K562 (cell line): ENCODE results near the gene ANKRD13B. TPM values are rescaled to one million over a fixed set of nuclear protein-coding genes. Genes with fewer than 3 reads are reported as not detected.

Source experiments
- CREB3L1 ChIP-seq: fragments of 450-650 bp; IDR thresholded peaks from 2 replicates; pipeline ENCODE4 v1.6.1; 2014; ENCODE audit warnings: low read depth, mild to moderate bottlenecking, moderate library complexity, borderline replicate concordance
- E2F8 ChIP-seq: fragments of 450-650 bp; IDR thresholded peaks from 2 replicates; pipeline ENCODE4 v1.7.1; 2018; ENCODE audit warnings: mild to moderate bottlenecking, low read depth; ENCODE audit not compliant: partially characterized antibody
- ETS1 ChIP-seq: conservative IDR thresholded peaks from 2 replicates; pipeline ENCODE4 v1.6.1; 2011; ENCODE audit warnings: low read depth, mild to moderate bottlenecking, low read length; ENCODE audit not compliant: control insufficient read depth
- HDAC2 ChIP-seq: fragments of 450-650 bp; IDR thresholded peaks from 2 replicates; pipeline ENCODE4 v1.6.1; 2016; ENCODE audit warnings: mild to moderate bottlenecking
- HMG20B ChIP-seq: fragments of 250-450 bp; sonication (Bioruptor Pico); IDR thresholded peaks from 2 replicates; pipeline ENCODE4 v1.5.0; 2021; ENCODE audit warnings: mild to moderate bottlenecking
- HNRNPLL ChIP-seq: fragments of 200-400 bp; formaldehyde crosslinking; IDR thresholded peaks from 2 replicates; pipeline ENCODE4 v1.6.1; 2017; ENCODE audit warnings: low read length, low read depth, mild to moderate bottlenecking; ENCODE audit not compliant: poor library complexity, severe bottlenecking
- KAT7 ChIP-seq: sonication (generic); formaldehyde crosslinking; IDR thresholded peaks from 2 replicates; pipeline ENCODE4 v1.8.0; 2022; ENCODE audit warnings: missing genetic modification reagents, mild to moderate bottlenecking, borderline replicate concordance
- L3MBTL2 ChIP-seq: fragments of 450-650 bp; IDR thresholded peaks from 2 replicates; pipeline ENCODE4 v1.6.1; 2016; ENCODE audit warnings: mild to moderate bottlenecking, moderate library complexity
- MLLT1 ChIP-seq, 2 experiments: fragments of 450-650 bp; IDR thresholded peaks; 2 replicates each; pipeline ENCODE4 v1.6.1; 2016
- NFE2L1 ChIP-seq: fragments of 450-650 bp; IDR thresholded peaks from 2 replicates; pipeline ENCODE4 v1.6.1; 2016; ENCODE audit warnings: missing genetic modification characterization, low read depth, mild to moderate bottlenecking, missing compliant biosample characterization, moderate library complexity, borderline replicate concordance
- SETDB1 ChIP-seq: IDR thresholded peaks from one replicate; pipeline ENCODE4 v1.6.1; 2012; ENCODE audit warnings: low read length, control low read depth, inconsistent platforms
- STAG1 ChIP-seq: sonication (generic); formaldehyde crosslinking; IDR thresholded peaks from 2 replicates; pipeline ENCODE4 v1.5.0; 2020; ENCODE audit warnings: missing genetic modification reagents, borderline replicate concordance
- TBL1XR1 ChIP-seq, 2 experiments: IDR thresholded peaks; 2 replicates each; pipeline ENCODE4 v1.6.1; 2012; ENCODE audit warnings: improper control_type of control experiment in 2 of 2, low read length in 2 of 2, mild to moderate bottlenecking in 1 of 2
- TCF15 ChIP-seq: fragments of 250-450 bp; sonication (Bioruptor Pico); IDR thresholded peaks from 2 replicates; pipeline ENCODE4 v1.8.0; 2022; ENCODE audit warnings: moderate library complexity, mild to moderate bottlenecking, inconsistent platforms
- TGIF2 ChIP-seq: sonication (generic); formaldehyde crosslinking; IDR thresholded peaks from 2 replicates; pipeline ENCODE4 v1.8.1; 2022; ENCODE audit warnings: mild to moderate bottlenecking, missing genetic modification reagents, moderate library complexity
- VEZF1 ChIP-seq: fragments of 200-800 bp; sonication (Bioruptor generic); IDR thresholded peaks from 2 replicates; pipeline ENCODE4 v1.6.1; 2017; ENCODE audit warnings: missing genetic modification characterization, missing compliant biosample characterization
- ZNF146 ChIP-seq: IDR thresholded peaks from one replicate; pipeline ENCODE4 v1.6.1; 2018; ENCODE audit warnings: missing compliant biosample characterization; ENCODE audit not compliant: unreplicated experiment
- polyA plus RNA-seq, 8 experiments: library from polyadenylated mRNA; depleted of rRNA in 4 of 8; stranded (reverse) in 5 of 8; unstranded in 3 of 8; fragments of >200 nt; fragmentation: Nextera tagmentation in 2 of 8; fragmentation: Illumina TruSeq in 1 of 8; extraction: Ambion mirVana in 2 of 8; extraction: Trizol in 1 of 8; gene quantifications; 2 replicates each; pipeline versions ENCODE4 v1.2.1 to v1.2.3, GENCODE V29; 2011 to 2014; ENCODE audit warnings: inconsistent platforms in 1 of 8, missing spikeins in 1 of 8
- total RNA-seq, 7 experiments: library from RNA; depleted of rRNA in 6 of 7; stranded (reverse); fragments of >200 nt in 6 of 7; fragmentation: Illumina TruSeq in 2 of 7; extraction: Trizol in 2 of 7; gene quantifications; 2 replicates each; pipeline versions ENCODE4 v1.2.1 to v1.2.3, GENCODE V29; 2011 to 2021; ENCODE audit warnings: low replicate concordance in 1 of 7

The ANKRD13B gene
- total and polyA plus RNA-seq, 9 of the 15 experiments (the other 6 are each of a cell fraction or from before 2014, with no cell fraction given), result 0.15 to 28.1 (median 4.6) TPM

GRCh38 chr17:29622337-29623282 is 29.7 kb downstream of the ANKRD13B start, which contains the start of gene CORO6 (continued):
- TF ChIP-seq VEZF1 (CRISPR knock-in tag) (peak; percentile 55), ETS1 (0 out of 2 replicates have a peak, but pooled peaks have one; percentile 11), TGIF2 (CRISPR knock-in tag) (no peak), KAT7 (0 out of 2 replicates have a peak, but pooled peaks have one; percentile 66), STAG1 (no peak), TCF15 (CRISPR knock-in tag) (no peak), E2F8 (peak; percentile 82), HNRNPLL (peak; percentile 23), HDAC2 (peak; percentile 61; the same call in 1 of the 2 replicates), NFE2L1 (tag) (no peak), CREB3L1 (no peak), SETDB1 (no peak), HMG20B (CRISPR knock-in tag) (no peak), MLLT1 (IDR thresholded peaks at IDR 0.05) (no peak), ZNF146 (CRISPR knock-in tag) (no peak), L3MBTL2 (peak; percentile 71; the same call in 1 of the 2 replicates), TBL1XR1 (IDR thresholded peaks at IDR 0.05; ENCODE audit: low read length in 2 of 2) (no peak)
